T-helper 17 cell (primary cell): ENCODE data around the gene RBM4. TPM values are rescaled to one million over a fixed set of nuclear protein-coding genes. Genes with fewer than 3 reads are reported as not detected.

ENCODE experiments used
- ATAC-seq: fragments of 150-1000 bp; cut with Tn5 transposase; 2 replicates; pipeline ENCODE4 v1.10.0; 2021; ENCODE audit warnings: mild to moderate bottlenecking, moderate library complexity
- DNase-seq, 3 donors: peaks; one replicate each; pipeline versions ENCODE4 v3.0.0 to v3.0.0-alpha.2; 2020 to 2021
- H3K9me3 ChIP-seq: one replicate; pipeline ENCODE4 v1.7.0; 2013; ENCODE audit warnings: low read length, mild to moderate bottlenecking; ENCODE audit not compliant: control insufficient read depth, poor library complexity, severe bottlenecking
- H3K27ac Mint-ChIP-seq: one replicate; pipeline ENCODE4 v1.8.0; 2022; ENCODE audit warnings: mild to moderate bottlenecking, moderate library complexity, mixed read lengths
- H3K27me3 Mint-ChIP-seq: one replicate; pipeline ENCODE4 v1.8.0; 2022; ENCODE audit warnings: mixed read lengths
- H3K36me3 Mint-ChIP-seq: one replicate; pipeline ENCODE4 v1.8.0; 2022; ENCODE audit warnings: low read depth, mixed read lengths
- H3K4me1 Mint-ChIP-seq: one replicate; pipeline ENCODE4 v1.8.0; 2022; ENCODE audit warnings: mild to moderate bottlenecking, mixed read lengths
- H3K4me3 Mint-ChIP-seq: one replicate; pipeline ENCODE4 v1.8.0; 2022; ENCODE audit warnings: mild to moderate bottlenecking, moderate library complexity, mixed read lengths
- total RNA-seq, 4 donors: library from RNA in 2 of 4; stranded (reverse) in 2 of 4; gene quantifications; one replicate each; pipeline ENCODE4 v1.2.3 and lab custom pipeline; 2022 to 2026

RBM4 gene
- total RNA-seq, 2 donors from 2014 or later = 205 to 261 TPM

- H3K4me1 Mint-ChIP-seq = peaks cover 46% of the 10 kb centered on the region
- H3K27me3 Mint-ChIP-seq = no peaks in the 10 kb centered on the region
- H3K9me3 ChIP-seq = no peaks in the 10 kb centered on the region
- peaks cover 7% of the 10 kb centered on the region for H3K36me3 Mint-ChIP-seq
- ATAC-seq (no peak), DNase-seq (no peak)
- H3K4me3 Mint-ChIP-seq = peak overlapping the region; percentile 60
- H3K27ac Mint-ChIP-seq = peak overlapping the region; percentile 93
Observed at GRCh38 chr11:66649903-66650302, 11.4 kb downstream of the RBM4 start.

GRCh38 chr11:66651016-66651415 lies 12.5 kb downstream of the RBM4 start:
- peak; percentile 9 for ATAC-seq
- no peaks in the 10 kb centered on the region for H3K27me3 Mint-ChIP-seq
- DNase-seq = no peak
- H3K36me3 Mint-ChIP-seq = peaks cover 5% of the 10 kb centered on the region
- H3K9me3 ChIP-seq = no peaks in the 10 kb centered on the region
- peak overlapping the region; percentile 21 for H3K4me3 Mint-ChIP-seq
- H3K4me1 Mint-ChIP-seq = peaks cover 39% of the 10 kb centered on the region
- peak overlapping the region; percentile 93 for H3K27ac Mint-ChIP-seq

GRCh38 chr11:66652651-66653050 lies 14.1 kb downstream of the RBM4 start:
- H3K4me1 Mint-ChIP-seq = peaks cover 27% of the 10 kb centered on the region
- no peak for DNase-seq
- H3K27me3 Mint-ChIP-seq = no peaks in the 10 kb centered on the region
- peak; percentile 7 for ATAC-seq
- no peaks in the 10 kb centered on the region for H3K9me3 ChIP-seq
- H3K4me3 Mint-ChIP-seq = peak overlapping the region; percentile 56
- no peaks in the 10 kb centered on the region for H3K36me3 Mint-ChIP-seq
- H3K27ac Mint-ChIP-seq = peak overlapping the region; percentile 93

- no peaks in the 10 kb centered on the region for H3K27me3 Mint-ChIP-seq
- no peaks in the 10 kb centered on the region for H3K9me3 ChIP-seq
- H3K4me1 Mint-ChIP-seq = peaks cover 27% of the 10 kb centered on the region
- peak overlapping the region; percentile 61 for H3K4me3 Mint-ChIP-seq
- no peak for ATAC-seq
- H3K36me3 Mint-ChIP-seq = no peaks in the 10 kb centered on the region
- peak overlapping the region; percentile 93 for H3K27ac Mint-ChIP-seq
- DNase-seq = no peak
Observed at GRCh38 chr11:66653123-66653522, 14.6 kb downstream of the RBM4 start.

GRCh38 chr11:66659763-66660162 lies 21.3 kb downstream of the RBM4 start:
- Mint-ChIP-seq H3K36me3 (peaks cover 5% of the 10 kb centered on the region), H3K27me3 (no peaks in the 10 kb centered on the region), H3K4me3 (no peak overlapping the region), H3K4me1 (peaks cover 13% of the 10 kb centered on the region), H3K27ac (peak overlapping the region; percentile 10)
- DNase-seq = no peak
- no peaks in the 10 kb centered on the region for H3K9me3 ChIP-seq
- ATAC-seq = no peak

GRCh38 chr11:66663741-66664296 lies 25.3 kb downstream of the RBM4 start:
- peaks cover 26% of the 10 kb centered on the region for H3K4me1 Mint-ChIP-seq
- ATAC-seq (no peak), DNase-seq (no peak)
- H3K9me3 ChIP-seq = no peaks in the 10 kb centered on the region
- no peaks in the 10 kb centered on the region for H3K27me3 Mint-ChIP-seq
- peaks cover 9% of the 10 kb centered on the region for H3K36me3 Mint-ChIP-seq
- no peak overlapping the region for H3K4me3 Mint-ChIP-seq
- H3K27ac Mint-ChIP-seq = peak overlapping the region; percentile 45

- Mint-ChIP-seq H3K4me1 (peaks cover 24% of the 10 kb centered on the region), H3K27me3 (no peaks in the 10 kb centered on the region), H3K27ac (peak overlapping the region; percentile 56), H3K36me3 (peaks cover 4% of the 10 kb centered on the region), H3K4me3 (peak overlapping the region; percentile 45)
- DNase-seq (no peak), ATAC-seq (no peak)
- no peaks in the 10 kb centered on the region for H3K9me3 ChIP-seq
Observed at GRCh38 chr11:66665369-66665768, 26.9 kb downstream of the RBM4 start.

GRCh38 chr11:66670816-66671215 lies 32.3 kb downstream of the RBM4 start:
- Mint-ChIP-seq H3K27me3 (no peaks in the 10 kb centered on the region), H3K36me3 (peaks cover 2% of the 10 kb centered on the region), H3K27ac (peak overlapping the region; percentile 68), H3K4me1 (peaks cover 26% of the 10 kb centered on the region), H3K4me3 (no peak overlapping the region)
- DNase-seq (no peak), ATAC-seq (no peak)
- H3K9me3 ChIP-seq = no peaks in the 10 kb centered on the region

GRCh38 chr11:66674964-66675602 lies 36.6 kb downstream of the RBM4 start:
- no peak overlapping the region for H3K4me3 Mint-ChIP-seq
- DNase-seq (no peak), ATAC-seq (no peak)
- peaks cover 3% of the 10 kb centered on the region for H3K36me3 Mint-ChIP-seq
- H3K9me3 ChIP-seq = no peaks in the 10 kb centered on the region
- peak overlapping the region; percentile 95 for H3K27ac Mint-ChIP-seq
- peaks cover 25% of the 10 kb centered on the region for H3K4me1 Mint-ChIP-seq
- no peaks in the 10 kb centered on the region for H3K27me3 Mint-ChIP-seq

GRCh38 chr11:66676282-66676919 lies 37.9 kb downstream of the RBM4 start:
- H3K27ac Mint-ChIP-seq = peak overlapping the region; percentile 95
- H3K27me3 Mint-ChIP-seq = no peaks in the 10 kb centered on the region
- H3K4me3 Mint-ChIP-seq = peak overlapping the region; percentile 94
- H3K36me3 Mint-ChIP-seq = peaks cover 3% of the 10 kb centered on the region
- DNase-seq (no peak), ATAC-seq (no peak)
- peaks cover 23% of the 10 kb centered on the region for H3K4me1 Mint-ChIP-seq
- H3K9me3 ChIP-seq = no peaks in the 10 kb centered on the region

- no peaks in the 10 kb centered on the region for H3K27me3 Mint-ChIP-seq
- ATAC-seq (no peak), DNase-seq (no peak)
- H3K4me1 Mint-ChIP-seq = peaks cover 23% of the 10 kb centered on the region
- H3K9me3 ChIP-seq = no peaks in the 10 kb centered on the region
- peak overlapping the region; percentile 95 for H3K27ac Mint-ChIP-seq
- peak overlapping the region; percentile 94 for H3K4me3 Mint-ChIP-seq
- H3K36me3 Mint-ChIP-seq = peaks cover 3% of the 10 kb centered on the region
Observed at GRCh38 chr11:66676931-66677598, 38.6 kb downstream of the RBM4 start.

GRCh38 chr11:66677599-66678375 lies 39.3 kb downstream of the RBM4 start, which contains the start of gene RBM4B:
Gene RBM4B, minus strand, starts transcription at chr11:66677887. Its CDS starts 808 bp downstream, at chr11:66677079.
- H3K27ac Mint-ChIP-seq = peak within 1 kb of the TSS; percentile 95
- H3K36me3 Mint-ChIP-seq = peaks cover 3% of the 10 kb centered on the region
- ATAC-seq (peak; percentile 89), DNase-seq (peak; percentile 93 to 97 (median 95))
- no peaks in the 10 kb centered on the region for H3K27me3 Mint-ChIP-seq
- H3K4me1 Mint-ChIP-seq = peaks cover 23% of the 10 kb centered on the region
- no peaks in the 10 kb centered on the region for H3K9me3 ChIP-seq
- H3K4me3 Mint-ChIP-seq = peak within 1 kb of the TSS; percentile 94
